CD8-positive, alpha-beta memory T cell (primary cell): ENCODE results near the gene AMIGO1. TPM values are rescaled to one million over a fixed set of nuclear protein-coding genes. Genes with fewer than 3 reads are reported as not detected.

Source experiments
- CTCF ChIA-PET: fragments of 350-600 bp; sonication (Branson Sonifier 250); formaldehyde crosslinking; loops from one replicate; lab custom pipeline; 2021; ENCODE audit warnings: antibody characterized with exemption; lab: Charles Lee
- POLR2A ChIA-PET: fragments of 350-600 bp; sonication (Branson Sonifier 250); formaldehyde crosslinking; loops from one replicate; lab custom pipeline; 2021; ENCODE audit warnings: antibody characterized with exemption; lab: Charles Lee
- DNase-seq, 5 donors: peaks; one replicate each; pipeline versions ENCODE4 v3.0.0 to v3.0.0-alpha.2; 2020 to 2022; ENCODE audit warnings: mixed read lengths in 1 of 5
- H3K27ac ChIP-seq: one replicate; pipeline ENCODE4 v1.7.0; 2013; ENCODE audit warnings: low read depth, mild to moderate bottlenecking, low read length, moderate library complexity
- H3K27me3 ChIP-seq: 2 replicates; pipeline ENCODE4 v1.7.0; 2013; ENCODE audit warnings: low read length, mild to moderate bottlenecking; ENCODE audit not compliant: insufficient read depth, poor library complexity, severe bottlenecking
- H3K36me3 ChIP-seq: 2 replicates; pipeline ENCODE4 v1.7.0; 2013; ENCODE audit warnings: mild to moderate bottlenecking, low read length, moderate library complexity; ENCODE audit not compliant: insufficient read depth
- H3K4me1 ChIP-seq: 2 replicates; pipeline ENCODE4 v1.7.0; 2013; ENCODE audit warnings: mild to moderate bottlenecking, low read length, moderate library complexity; ENCODE audit not compliant: insufficient read depth
- H3K4me3 ChIP-seq: 2 replicates; pipeline ENCODE4 v1.7.0; 2013; ENCODE audit warnings: mild to moderate bottlenecking, low read length
- H3K9me3 ChIP-seq: 2 replicates; pipeline ENCODE4 v1.7.0; 2013; ENCODE audit warnings: mild to moderate bottlenecking, low read length
- H3K27ac Mint-ChIP-seq, 8 donors: one replicate each; pipeline ENCODE4 v1.8.0; 2020 to 2021; ENCODE audit warnings: mixed read lengths in 8 of 8, mild to moderate bottlenecking in 6 of 8, inconsistent platforms in 3 of 8, moderate library complexity in 3 of 8
- H3K27me3 Mint-ChIP-seq, 2 donors: one replicate each; pipeline ENCODE4 v1.8.0; 2020 to 2021; ENCODE audit warnings: mixed read lengths in 2 of 2, mild to moderate bottlenecking in 1 of 2, moderate library complexity in 1 of 2
- H3K36me3 Mint-ChIP-seq, 3 donors: one replicate each; pipeline ENCODE4 v1.8.0; 2020 to 2021; ENCODE audit warnings: mixed read lengths in 3 of 3, inconsistent platforms in 1 of 3, mild to moderate bottlenecking in 1 of 3
- H3K4me1 Mint-ChIP-seq, 3 donors: one replicate each; pipeline ENCODE4 v1.8.0; 2020 to 2021; ENCODE audit warnings: mixed read lengths in 3 of 3, inconsistent platforms in 1 of 3, mild to moderate bottlenecking in 1 of 3
- H3K4me3 Mint-ChIP-seq, 7 donors: one replicate each; pipeline ENCODE4 v1.8.0; 2020 to 2021; ENCODE audit warnings: mixed read lengths in 7 of 7, mild to moderate bottlenecking in 6 of 7, moderate library complexity in 4 of 7, inconsistent platforms in 2 of 7
- H3K9me3 Mint-ChIP-seq, 5 donors: one replicate each; pipeline ENCODE4 v1.8.0; 2020 to 2022; ENCODE audit warnings: mixed read lengths in 5 of 5, mild to moderate bottlenecking in 3 of 5, moderate library complexity in 2 of 5, inconsistent platforms in 1 of 5
- polyA plus RNA-seq: library from polyadenylated mRNA; unstranded; fragments of 300-500 nt; fragmentation: Illumina TruSeq; gene quantifications from one replicate; pipeline ENCODE4 v1.2.3, GENCODE V29; 2021
- total RNA-seq, 2 experiments: library from RNA; stranded (reverse); gene quantifications; one replicate each; pipeline ENCODE4 v1.2.3, GENCODE V29; 2021

Gene AMIGO1
- total and polyA plus RNA-seq, 3 experiments from 2014 or later: 4.0 to 20.2 (median 4.9) TPM

- H3K4me1 ChIP-seq: peaks cover 17% of the 10 kb centered on the region
- Mint-ChIP-seq H3K36me3 (peaks cover 0 to 43% (median 4%) of the 10 kb centered on the region in 3 donors), H3K27ac (peak overlapping the region in 2 of 8 donors; percentile 23 to 81), H3K9me3 (no peaks in the 10 kb centered on the region), H3K4me3 (peak overlapping the region in 1 of 7 donors; percentile 86), H3K4me1 (peaks cover 15 to 36% (median 23%) of the 10 kb centered on the region in 3 donors), H3K27me3 (no peaks in the 10 kb centered on the region)
- no peak overlapping the region for H3K4me3 ChIP-seq
- DNase-seq: peak; percentile 57 to 79 (median 61)
- no peaks in the 10 kb centered on the region for H3K9me3 ChIP-seq
- H3K27me3 ChIP-seq: no peaks in the 10 kb centered on the region
- peaks cover 6% of the 10 kb centered on the region for H3K36me3 ChIP-seq
- POLR2A ChIA-PET: interaction anchor here (1.1 to 1.8 kb wide), 4 partner anchors 13 to 64 kb away, joined by 3 to 17 read pairs (median 4); no protein-coding TSS in a partner anchor
- no peak overlapping the region for H3K27ac ChIP-seq
- CTCF ChIA-PET: interaction anchor here (0.7 to 32.5 kb wide), 16 partner anchors 10 to 249 kb away, joined by 3 to 1339 read pairs (median 4); partner anchors contain the start of genes AMIGO1, GNAI3, GPR61 and PSMA5
These were observed 19.2 kb downstream of the AMIGO1 start for GRCh38 chr1:109490029-109490933.

GRCh38 chr1:109488696-109489095, 20.8 kb downstream of the AMIGO1 start:
- no peak for DNase-seq
- Mint-ChIP-seq H3K27ac (no peak overlapping the region), H3K27me3 (no peaks in the 10 kb centered on the region), H3K9me3 (no peaks in the 10 kb centered on the region), H3K4me3 (no peak overlapping the region), H3K36me3 (peaks cover 0 to 37% (median 4%) of the 10 kb centered on the region in 3 donors), H3K4me1 (peaks cover 17 to 33% (median 28%) of the 10 kb centered on the region in 3 donors)
- CTCF ChIA-PET: interaction anchor here (1.2 to 32.5 kb wide), 3 partner anchors 21 to 211 kb away, joined by 5 to 1339 read pairs (median 384); partner anchors contain the start of genes AMIGO1 and GPR61
- no peak overlapping the region for H3K4me3 ChIP-seq
- no peaks in the 10 kb centered on the region for H3K27me3 ChIP-seq
- peaks cover 5% of the 10 kb centered on the region for H3K36me3 ChIP-seq
- H3K4me1 ChIP-seq: peaks cover 20% of the 10 kb centered on the region
- H3K9me3 ChIP-seq: no peaks in the 10 kb centered on the region
- POLR2A ChIA-PET: interaction anchor here (1.6 kb wide), 1 partner anchor 43 kb away, joined by 3 read pairs; no protein-coding TSS in a partner anchor
- H3K27ac ChIP-seq: no peak overlapping the region

GRCh38 chr1:109488201-109488600, 21.3 kb downstream of the AMIGO1 start:
- Mint-ChIP-seq H3K4me1 (peaks cover 20 to 34% (median 32%) of the 10 kb centered on the region in 3 donors), H3K27me3 (no peaks in the 10 kb centered on the region)
- POLR2A ChIA-PET: interaction anchor here (1.6 kb wide), 1 partner anchor 44 kb away, joined by 3 read pairs; no protein-coding TSS in a partner anchor

GRCh38 chr1:109487261-109487660, 22.3 kb downstream of the AMIGO1 start:
- CTCF ChIA-PET: interaction anchor here (32.5 kb wide), 1 partner anchor 47 kb away, joined by 1339 read pairs; the partner anchor contains the start of gene GPR61
- POLR2A ChIA-PET: no interaction called here

More at GRCh38 chr1:109488201-109488600, 21.3 kb downstream of the AMIGO1 start:
- Mint-ChIP-seq H3K36me3 (peaks cover 0 to 40% (median 4%) of the 10 kb centered on the region in 3 donors), H3K4me3 (peak overlapping the region in 1 of 7 donors; percentile 42), H3K9me3 (no peaks in the 10 kb centered on the region), H3K27ac (no peak overlapping the region)
- Histone ChIP-seq H3K9me3 (no peaks in the 10 kb centered on the region), H3K27ac (no peak overlapping the region), H3K27me3 (no peaks in the 10 kb centered on the region), H3K36me3 (peaks cover 5% of the 10 kb centered on the region), H3K4me3 (no peak overlapping the region), H3K4me1 (peaks cover 18% of the 10 kb centered on the region)
- DNase-seq: no peak
- CTCF ChIA-PET: interaction anchor here (1.2 to 32.5 kb wide), 3 partner anchors 21 to 211 kb away, joined by 5 to 1339 read pairs (median 384); partner anchors contain the start of genes AMIGO1 and GPR61

GRCh38 chr1:109485001-109485400, 24.5 kb downstream of the AMIGO1 start:
- DNase-seq: no peak
- Mint-ChIP-seq H3K4me1 (peaks cover 19 to 39% (median 33%) of the 10 kb centered on the region in 3 donors), H3K4me3 (peak overlapping the region; percentile 85 to 99 (median 94)), H3K27ac (peak overlapping the region in 6 of 8 donors; percentile 9 to 89 (median 78)), H3K9me3 (no peaks in the 10 kb centered on the region), H3K36me3 (peaks cover 0 to 35% (median 4%) of the 10 kb centered on the region in 3 donors), H3K27me3 (peaks cover 0 to 1% of the 10 kb centered on the region in 2 donors)
- Histone ChIP-seq H3K36me3 (peaks cover 5% of the 10 kb centered on the region), H3K27me3 (no peaks in the 10 kb centered on the region), H3K4me3 (peak overlapping the region; percentile 78), H3K9me3 (no peaks in the 10 kb centered on the region), H3K4me1 (peaks cover 23% of the 10 kb centered on the region), H3K27ac (no peak overlapping the region)
- ChIA-PET CTCF (interaction anchor here (0.8 to 32.5 kb wide), 4 partner anchors 8 to 49 kb away, joined by 3 to 1339 read pairs (median 29); partner anchors contain the start of genes CYB561D1 and GPR61), POLR2A (interaction anchor here (1.5 to 1.6 kb wide), 2 partner anchors 9 to 63 kb away, joined by 5 to 6 read pairs; partner anchors contain the start of genes CYB561D1 and GNAI3)

More at GRCh38 chr1:109487261-109487660, 22.3 kb downstream of the AMIGO1 start:
- Histone ChIP-seq H3K4me3 (no peak overlapping the region), H3K27me3 (no peaks in the 10 kb centered on the region), H3K4me1 (peaks cover 23% of the 10 kb centered on the region), H3K9me3 (no peaks in the 10 kb centered on the region), H3K27ac (no peak overlapping the region), H3K36me3 (peaks cover 5% of the 10 kb centered on the region)
- peaks cover 0 to 41% (median 4%) of the 10 kb centered on the region in 3 donors for H3K36me3 Mint-ChIP-seq
- H3K4me3 Mint-ChIP-seq: peak overlapping the region in 1 of 7 donors; percentile 62
- peak overlapping the region in 1 of 8 donors; percentile 76 for H3K27ac Mint-ChIP-seq
- no peak for DNase-seq
- H3K4me1 Mint-ChIP-seq: peaks cover 24 to 41% (median 37%) of the 10 kb centered on the region in 3 donors
- no peaks in the 10 kb centered on the region for H3K9me3 Mint-ChIP-seq
- H3K27me3 Mint-ChIP-seq: no peaks in the 10 kb centered on the region

- Histone ChIP-seq H3K4me1 (peaks cover 23% of the 10 kb centered on the region), H3K36me3 (peaks cover 5% of the 10 kb centered on the region), H3K27me3 (no peaks in the 10 kb centered on the region), H3K4me3 (peak overlapping the region; percentile 78), H3K9me3 (no peaks in the 10 kb centered on the region), H3K27ac (peak overlapping the region; percentile 79)
- Mint-ChIP-seq H3K36me3 (peaks cover 0 to 35% (median 4%) of the 10 kb centered on the region in 3 donors), H3K27ac (peak overlapping the region; percentile 73 to 95 (median 87)), H3K4me1 (peaks cover 19 to 39% (median 33%) of the 10 kb centered on the region in 3 donors), H3K4me3 (peak overlapping the region; percentile 85 to 99 (median 94)), H3K9me3 (no peaks in the 10 kb centered on the region), H3K27me3 (peaks cover 1 to 2% of the 10 kb centered on the region in 2 donors)
- ChIA-PET CTCF (interaction anchor here (1.0 to 32.5 kb wide), 7 partner anchors 8 to 550 kb away, joined by 3 to 1339 read pairs (median 12); partner anchors contain the start of genes CYB561D1, GPR61, PSMA5 and STRIP1), POLR2A (interaction anchor here (0.5 to 1.6 kb wide), 13 partner anchors 10 to 550 kb away, joined by 3 to 16 read pairs (median 5); partner anchors contain the start of genes AHCYL1, CYB561D1, GNAI3 and PSMA5)
- no peak for DNase-seq
These were observed 25.0 kb downstream of the AMIGO1 start for GRCh38 chr1:109484519-109484975.
